Activated naive CD8-positive, alpha-beta T cell treated with anti-CD3 and anti-CD28 coated beads for 36 hours (primary cell): Measurements from ENCODE around the gene CLCN5. TPM values are rescaled to one million over a fixed set of nuclear protein-coding genes. Genes with fewer than 3 reads are reported as not detected.
"Not testable (repeated sequence)": the region's sequence is repeated elsewhere in the genome, so short reads cannot be mapped to it uniquely, and the experiment has no call there.

Experiments
- DNase-seq: peaks from one replicate; pipeline ENCODE4 v3.0.0; 2021
- H3K27ac Mint-ChIP-seq: one replicate; pipeline ENCODE4 v1.8.0; 2022; ENCODE audit warnings: mild to moderate bottlenecking, moderate library complexity, mixed read lengths
- H3K27me3 Mint-ChIP-seq: one replicate; pipeline ENCODE4 v1.8.0; 2022; ENCODE audit warnings: mild to moderate bottlenecking, mixed read lengths
- H3K36me3 Mint-ChIP-seq: one replicate; pipeline ENCODE4 v1.8.0; 2021; ENCODE audit warnings: mild to moderate bottlenecking, mixed read lengths
- H3K4me1 Mint-ChIP-seq: one replicate; pipeline ENCODE4 v1.8.0; 2021; ENCODE audit warnings: mixed read lengths
- H3K4me3 Mint-ChIP-seq: one replicate; pipeline ENCODE4 v1.8.0; 2022; ENCODE audit warnings: mild to moderate bottlenecking, moderate library complexity, mixed read lengths
- H3K9me3 Mint-ChIP-seq: one replicate; pipeline ENCODE4 v1.8.0; 2022; ENCODE audit warnings: mixed read lengths
- total RNA-seq, 2 experiments: library from RNA; stranded (reverse); gene quantifications; one replicate each; pipeline ENCODE4 v1.2.3, GENCODE V29; 2021

The CLCN5 gene
- total RNA-seq, 2 experiments from 2014 or later, result 2.2 to 2.6 TPM

DNA sequence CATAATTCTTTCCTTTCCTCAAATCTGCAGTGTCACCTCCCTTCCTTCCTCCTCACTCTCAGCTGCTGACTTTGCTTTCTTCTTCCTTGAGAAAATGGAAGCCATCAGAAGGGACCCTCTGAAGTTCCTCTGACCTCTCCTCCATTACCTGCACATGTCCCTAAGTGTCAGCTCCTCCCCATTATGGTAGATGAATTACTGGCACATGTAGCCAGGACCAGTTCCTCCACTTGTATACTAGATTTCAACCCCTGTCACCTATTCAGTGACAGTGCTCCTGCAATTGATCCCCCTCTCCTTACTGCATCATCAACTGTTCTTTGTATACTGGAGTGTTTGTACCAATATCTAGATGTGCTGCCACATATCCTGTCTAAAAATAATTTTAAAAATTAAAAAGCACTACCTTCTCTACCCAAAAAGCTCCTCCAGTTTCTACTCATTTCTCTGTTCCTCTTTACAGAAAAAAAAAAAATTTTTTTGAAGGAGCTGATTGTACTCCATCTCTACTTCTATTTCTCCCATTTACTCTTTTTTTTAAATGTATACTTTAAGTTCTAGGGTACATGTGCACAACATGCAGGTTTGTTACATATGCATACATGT is 78.6 kb downstream of the CLCN5 start:
- no peaks in the 10 kb centered on the region for H3K36me3 Mint-ChIP-seq
- no peaks in the 10 kb centered on the region for H3K4me1 Mint-ChIP-seq
- no peaks in the 10 kb centered on the region for H3K9me3 Mint-ChIP-seq
- no peak for DNase-seq
- no peak overlapping the region for H3K27ac Mint-ChIP-seq
- no peaks in the 10 kb centered on the region for H3K27me3 Mint-ChIP-seq
- H3K4me3 Mint-ChIP-seq, result no peak overlapping the region

- Mint-ChIP-seq H3K27me3 (no peaks in the 10 kb centered on the region), H3K9me3 (no peaks in the 10 kb centered on the region), H3K27ac (no peak overlapping the region), H3K36me3 (no peaks in the 10 kb centered on the region), H3K4me3 (no peak overlapping the region), H3K4me1 (no peaks in the 10 kb centered on the region)
- no peak for DNase-seq
Observed at GRCh38 chrX:50002067-50002714, 79.8 kb downstream of the CLCN5 start.

DNA sequence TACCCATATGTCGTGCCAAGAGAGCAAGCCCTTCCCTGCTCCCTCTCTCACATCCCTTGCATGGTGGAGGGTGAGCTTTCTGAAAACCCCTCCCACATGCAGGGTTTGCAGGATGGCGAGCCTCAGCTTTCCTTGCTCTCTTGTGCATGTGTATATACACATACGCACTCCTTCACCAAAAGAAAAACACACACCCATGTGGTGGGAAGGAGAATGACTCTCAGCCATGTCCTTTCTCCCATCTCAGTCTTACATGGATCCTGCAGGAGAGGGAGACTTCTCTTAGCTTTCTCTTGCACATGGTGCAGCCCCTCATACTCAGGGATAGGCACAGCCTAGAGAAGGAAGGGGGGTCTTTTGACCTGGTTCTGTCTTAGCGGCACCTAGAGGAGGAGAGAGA is 81.1 kb downstream of the CLCN5 start:
- no peaks in the 10 kb centered on the region for H3K36me3 Mint-ChIP-seq
- H3K4me1 Mint-ChIP-seq, result no peaks in the 10 kb centered on the region
- no peaks in the 10 kb centered on the region for H3K27me3 Mint-ChIP-seq
- no peaks in the 10 kb centered on the region for H3K9me3 Mint-ChIP-seq
- no peak overlapping the region for H3K4me3 Mint-ChIP-seq
- DNase-seq, result no peak
- no peak overlapping the region for H3K27ac Mint-ChIP-seq

DNA sequence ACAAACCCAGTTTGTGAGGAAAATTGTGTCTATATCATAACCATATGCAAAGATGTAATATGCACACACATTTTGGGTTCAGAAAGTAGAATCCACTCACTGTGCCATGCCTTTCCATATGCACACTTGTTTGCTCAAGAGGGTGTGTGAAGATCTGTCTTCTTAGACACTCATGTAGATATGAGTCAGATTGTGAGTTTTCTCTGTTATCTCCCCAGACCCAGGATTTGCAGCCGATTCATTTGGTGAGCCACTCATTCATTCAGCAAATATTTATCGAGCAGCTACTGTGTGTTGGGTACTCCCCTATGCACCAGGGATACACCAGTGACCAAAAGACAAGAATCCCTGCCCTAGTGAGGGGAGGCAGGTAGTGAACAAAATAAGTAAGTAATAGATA is 81.5 kb downstream of the CLCN5 start:
- no peaks in the 10 kb centered on the region for H3K27me3 Mint-ChIP-seq
- no peaks in the 10 kb centered on the region for H3K4me1 Mint-ChIP-seq
- H3K27ac Mint-ChIP-seq, result no peak overlapping the region
- H3K4me3 Mint-ChIP-seq, result no peak overlapping the region
- DNase-seq, result no peak
- no peaks in the 10 kb centered on the region for H3K9me3 Mint-ChIP-seq
- no peaks in the 10 kb centered on the region for H3K36me3 Mint-ChIP-seq

DNA sequence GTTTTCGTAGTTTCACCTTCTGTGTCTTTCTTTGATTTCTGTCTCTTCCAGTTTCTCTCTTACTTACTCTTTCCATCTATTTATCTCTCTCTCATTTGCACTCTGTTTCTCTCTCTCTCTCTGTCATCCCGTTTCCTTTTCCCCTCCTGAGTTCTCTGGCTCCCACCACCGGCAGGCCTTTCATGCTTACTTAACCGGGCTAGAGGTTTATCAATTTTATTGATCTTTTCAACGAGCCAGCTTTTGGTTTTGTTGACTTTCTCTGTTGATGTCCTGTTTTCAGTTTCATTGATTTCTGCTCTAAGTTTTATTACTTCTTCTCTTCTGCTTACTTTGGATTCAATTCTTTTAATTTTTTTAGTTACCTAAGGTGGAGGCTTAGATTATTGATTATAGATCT is 103.2 kb downstream of the CLCN5 start:
- peaks cover 15% of the 10 kb centered on the region for H3K36me3 Mint-ChIP-seq
- not testable (repeated sequence) for H3K27ac Mint-ChIP-seq, H3K4me1 Mint-ChIP-seq, H3K4me3 Mint-ChIP-seq, H3K27me3 Mint-ChIP-seq, DNase-seq
- H3K9me3 Mint-ChIP-seq, result peaks cover 12% of the 10 kb centered on the region

GRCh38 chrX:50035126-50035525 is 112.7 kb downstream of the CLCN5 start:
- H3K27ac Mint-ChIP-seq, result no peak overlapping the region
- H3K36me3 Mint-ChIP-seq, result peaks cover 5% of the 10 kb centered on the region
- no peak for DNase-seq
- H3K9me3 Mint-ChIP-seq, result no peaks in the 10 kb centered on the region
- no peaks in the 10 kb centered on the region for H3K4me1 Mint-ChIP-seq
- H3K27me3 Mint-ChIP-seq, result no peaks in the 10 kb centered on the region
- no peak overlapping the region for H3K4me3 Mint-ChIP-seq

GRCh38 chrX:50036426-50036825 is 114.0 kb downstream of the CLCN5 start:
- no peak overlapping the region for H3K27ac Mint-ChIP-seq
- H3K4me1 Mint-ChIP-seq, result no peaks in the 10 kb centered on the region
- H3K27me3 Mint-ChIP-seq, result no peaks in the 10 kb centered on the region
- DNase-seq, result no peak
- no peaks in the 10 kb centered on the region for H3K9me3 Mint-ChIP-seq
- no peak overlapping the region for H3K4me3 Mint-ChIP-seq
- peaks cover 5% of the 10 kb centered on the region for H3K36me3 Mint-ChIP-seq

- H3K4me1 Mint-ChIP-seq, result no peaks in the 10 kb centered on the region
- H3K36me3 Mint-ChIP-seq, result peaks cover 4% of the 10 kb centered on the region
- H3K9me3 Mint-ChIP-seq, result no peaks in the 10 kb centered on the region
- no peak for DNase-seq
- no peak overlapping the region for H3K27ac Mint-ChIP-seq
- no peak overlapping the region for H3K4me3 Mint-ChIP-seq
- no peaks in the 10 kb centered on the region for H3K27me3 Mint-ChIP-seq
Observed at GRCh38 chrX:50045823-50046222, 123.4 kb downstream of the CLCN5 start.

- H3K4me3 Mint-ChIP-seq, result no peak overlapping the region
- no peak overlapping the region for H3K27ac Mint-ChIP-seq
- no peaks in the 10 kb centered on the region for H3K4me1 Mint-ChIP-seq
- H3K36me3 Mint-ChIP-seq, result no peaks in the 10 kb centered on the region
- no peaks in the 10 kb centered on the region for H3K27me3 Mint-ChIP-seq
- no peak for DNase-seq
- no peaks in the 10 kb centered on the region for H3K9me3 Mint-ChIP-seq
Observed at GRCh38 chrX:50049228-50049627, 126.8 kb downstream of the CLCN5 start.

DNA sequence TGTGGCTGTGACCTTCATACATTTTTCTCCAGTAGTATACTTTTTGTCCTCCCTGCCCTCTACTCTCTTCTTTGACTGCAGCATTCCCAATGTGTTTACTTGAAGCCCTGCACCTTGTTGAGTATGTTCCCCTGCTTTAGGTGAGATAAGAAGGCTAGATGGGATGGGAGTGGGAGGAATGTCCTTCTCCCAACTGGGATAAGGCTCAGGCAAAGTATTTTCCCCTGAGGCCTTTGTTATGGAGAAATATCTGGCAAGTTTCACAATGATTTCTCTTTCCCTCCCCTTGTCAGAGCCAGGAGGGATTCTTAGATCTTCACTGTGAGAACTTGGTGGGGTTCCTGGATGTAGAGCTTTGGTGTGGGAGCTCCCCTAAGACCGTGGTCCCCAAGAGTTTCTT is 131.8 kb downstream of the CLCN5 start:
- H3K27me3 Mint-ChIP-seq, result no peaks in the 10 kb centered on the region
- H3K4me1 Mint-ChIP-seq, result no peaks in the 10 kb centered on the region
- no peak overlapping the region for H3K27ac Mint-ChIP-seq
- H3K9me3 Mint-ChIP-seq, result no peaks in the 10 kb centered on the region
- DNase-seq, result no peak
- H3K36me3 Mint-ChIP-seq, result no peaks in the 10 kb centered on the region
- H3K4me3 Mint-ChIP-seq, result no peak overlapping the region

- no peaks in the 10 kb centered on the region for H3K27me3 Mint-ChIP-seq
- no peaks in the 10 kb centered on the region for H3K4me1 Mint-ChIP-seq
- H3K27ac Mint-ChIP-seq, result no peak overlapping the region
- no peak overlapping the region for H3K4me3 Mint-ChIP-seq
- no peak for DNase-seq
- H3K36me3 Mint-ChIP-seq, result peaks cover 1% of the 10 kb centered on the region
- no peaks in the 10 kb centered on the region for H3K9me3 Mint-ChIP-seq
Observed at GRCh38 chrX:50066318-50066937, 144.0 kb downstream of the CLCN5 start.

- no peak overlapping the region for H3K27ac Mint-ChIP-seq
Observed at GRCh38 chrX:50067435-50068284, 145.3 kb downstream of the CLCN5 start.

DNA sequence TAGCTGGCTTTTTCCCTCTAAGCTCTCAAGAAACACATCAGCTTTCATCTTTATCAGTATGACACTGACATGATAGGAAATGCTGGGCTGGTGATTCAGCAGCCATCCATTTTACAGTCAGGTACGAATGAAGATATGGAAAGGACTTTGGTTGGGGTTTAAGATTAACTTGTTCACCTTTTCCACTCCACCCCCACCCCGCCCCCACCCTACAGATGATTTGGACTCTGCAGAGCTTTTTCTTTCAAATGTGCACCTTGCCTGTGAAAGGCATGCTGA is 145.8 kb downstream of the CLCN5 start:
- Mint-ChIP-seq H3K9me3 (no peaks in the 10 kb centered on the region), H3K4me1 (no peaks in the 10 kb centered on the region), H3K27me3 (no peaks in the 10 kb centered on the region), H3K36me3 (peaks cover 1% of the 10 kb centered on the region), H3K27ac (no peak overlapping the region), H3K4me3 (no peak overlapping the region)
- DNase-seq, result no peak

More at GRCh38 chrX:50067435-50068284, 145.3 kb downstream of the CLCN5 start:
- Mint-ChIP-seq H3K27me3 (no peaks in the 10 kb centered on the region), H3K4me3 (no peak overlapping the region), H3K4me1 (no peaks in the 10 kb centered on the region), H3K36me3 (peaks cover 1% of the 10 kb centered on the region), H3K9me3 (no peaks in the 10 kb centered on the region)
- DNase-seq, result no peak

- Mint-ChIP-seq H3K9me3 (no peaks in the 10 kb centered on the region), H3K4me3 (no peak overlapping the region), H3K36me3 (peaks cover 1% of the 10 kb centered on the region), H3K4me1 (no peaks in the 10 kb centered on the region), H3K27ac (no peak overlapping the region), H3K27me3 (no peaks in the 10 kb centered on the region)
- no peak for DNase-seq
Observed at GRCh38 chrX:50068893-50069292, 146.5 kb downstream of the CLCN5 start.

- peaks cover 1% of the 10 kb centered on the region for H3K36me3 Mint-ChIP-seq
- no peaks in the 10 kb centered on the region for H3K9me3 Mint-ChIP-seq
- no peak for DNase-seq
- no peak overlapping the region for H3K4me3 Mint-ChIP-seq
- no peak overlapping the region for H3K27ac Mint-ChIP-seq
- H3K4me1 Mint-ChIP-seq, result no peaks in the 10 kb centered on the region
- H3K27me3 Mint-ChIP-seq, result no peaks in the 10 kb centered on the region
Observed at GRCh38 chrX:50071494-50071893, 149.1 kb downstream of the CLCN5 start.
